GM23248 (cell line): ENCODE data around the gene XRRA1. TPM values are rescaled to one million over a fixed set of nuclear protein-coding genes. Genes with fewer than 3 reads are reported as not detected.
A peak's percentile ranks its signal among the peaks of the same experiment; 100 is the strongest.
"Not testable (repeated sequence)": the region's sequence is repeated elsewhere in the genome, so short reads cannot be mapped to it uniquely, and the experiment has no call there.

ENCODE experiments used
- DNase-seq: peaks from one replicate; pipeline ENCODE4 v3.0.0-alpha.2; 2015
- H2AFZ ChIP-seq: fragments of 200-600 bp; sonication (generic); 2 replicates; pipeline ENCODE4 v1.6.1; 2016; ENCODE audit warnings: antibody characterized with exemption
- H3F3A ChIP-seq: fragments of 200-600 bp; sonication (generic); 2 replicates; pipeline ENCODE4 v1.6.1; 2016; ENCODE audit warnings: mild to moderate bottlenecking, antibody characterized with exemption, mixed run types; ENCODE audit not compliant: insufficient read depth
- H3K27ac ChIP-seq: fragments of 200-600 bp; sonication (generic); 2 replicates; pipeline ENCODE4 v1.5.1; 2016; ENCODE audit warnings: mild to moderate bottlenecking
- H3K27me3 ChIP-seq: fragments of 200-600 bp; sonication (generic); replicated peaks from 2 replicates; pipeline ENCODE4 v1.6.1; 2016; ENCODE audit warnings: mild to moderate bottlenecking; ENCODE audit not compliant: insufficient read depth
- H3K36me3 ChIP-seq: fragments of 200-600 bp; sonication (generic); 2 replicates; pipeline ENCODE4 v1.6.1; 2016; ENCODE audit warnings: low read depth, mild to moderate bottlenecking
- H3K4me1 ChIP-seq: fragments of 200-600 bp; sonication (generic); 2 replicates; pipeline ENCODE4 v1.6.1; 2016; ENCODE audit warnings: mild to moderate bottlenecking; ENCODE audit not compliant: insufficient read depth
- H3K4me2 ChIP-seq: fragments of 200-600 bp; sonication (generic); one replicate; pipeline ENCODE4 v1.6.1; 2016; ENCODE audit warnings: mild to moderate bottlenecking; ENCODE audit not compliant: unreplicated experiment
- H3K4me3 ChIP-seq: fragments of 200-600 bp; sonication (generic); 2 replicates; pipeline ENCODE4 v1.5.1; 2016; ENCODE audit warnings: mild to moderate bottlenecking
- H3K79me2 ChIP-seq: fragments of 200-600 bp; sonication (generic); 2 replicates; pipeline ENCODE4 v1.6.1; 2016; ENCODE audit warnings: mild to moderate bottlenecking; ENCODE audit not compliant: insufficient read depth
- H3K9ac ChIP-seq: fragments of 200-600 bp; sonication (generic); 2 replicates; pipeline ENCODE4 v1.6.1; 2016; ENCODE audit warnings: mild to moderate bottlenecking
- H3K9me2 ChIP-seq: fragments of 200-600 bp; sonication (generic); 2 replicates; pipeline ENCODE4 v1.6.1; 2016; ENCODE audit warnings: mixed run types, mild to moderate bottlenecking, moderate library complexity; ENCODE audit not compliant: insufficient read depth
- H3K9me3 ChIP-seq: fragments of 200-600 bp; sonication (generic); one replicate; pipeline ENCODE4 v1.6.1; 2017; ENCODE audit warnings: low read depth
- H4K20me1 ChIP-seq: fragments of 200-600 bp; sonication (generic); 2 replicates; pipeline ENCODE4 v1.6.0; 2016; ENCODE audit not compliant: insufficient read depth
- EZH2 ChIP-seq: fragments of 200-600 bp; sonication (generic); IDR thresholded peaks from 2 replicates; pipeline ENCODE4 v1.6.1; 2018; ENCODE audit warnings: antibody characterized with exemption, mild to moderate bottlenecking; ENCODE audit not compliant: insufficient read depth, poor library complexity, severe bottlenecking
- EZH2phosphoT487 ChIP-seq: fragments of 200-600 bp; sonication (generic); IDR thresholded peaks from 2 replicates; pipeline ENCODE4 v1.6.1; 2018; ENCODE audit warnings: antibody characterized with exemption, moderate library complexity, mild to moderate bottlenecking, low read depth; ENCODE audit not compliant: insufficient read depth
- WGBS, 2 experiments: methylation state at CpG; one replicate each; pipeline ENCODE4 v1.1.6; 2015 to 2017; ENCODE audit warnings: low lambda C conversion rate in 2 of 2, low coverage in 1 of 2; ENCODE audit errors: missing lambda C conversion rate in 2 of 2; 5-methylcytosine and 5-hydroxymethylcytosine counted together
- in situ Hi-C: fragments of 300-500 bp; cut with MboI; formaldehyde crosslinking; loops from 2 replicates; pipeline ENCODE4 v1.15.0; 2020
- polyA plus RNA-seq: library from polyadenylated mRNA; unstranded; fragments of >200 nt; fragmentation: Nextera tagmentation; extraction: Ambion mirVana; gene quantifications from 2 replicates; pipeline ENCODE4 v1.2.1, GENCODE V29; 2016
- total RNA-seq: library from RNA; depleted of rRNA; stranded (reverse); fragments of >200 nt; shearing (Covaris generic); gene quantifications from 2 replicates; pipeline ENCODE4 v1.2.3, GENCODE V29; 2014; rRNA removed

The XRRA1 gene
- total RNA-seq (1.4 and 3.2 TPM in 2 replicates), polyA plus RNA-seq (7.0 and 7.3 TPM in 2 replicates)

GRCh38 chr11:74948898-74949752 lies at the start of gene XRRA1, which contains the start of gene SPCS2:
Gene XRRA1, minus strand, starts transcription at chr11:74949091. Its CDS starts 8,213 bp downstream, at chr11:74940878.
Gene SPCS2, plus strand, starts transcription at chr11:74949266. Its CDS starts 20 bp downstream, at chr11:74949286.
- no peak for TF ChIP-seq EZH2
- TF ChIP-seq EZH2phosphoT487 = no peak
- Histone ChIP-seq H3K27ac (peak within 1 kb of the TSS; percentile 71), H3K4me1 (peaks cover 26% of the 10 kb centered on the region), H3F3A (peaks cover 15% of the 10 kb centered on the region), H3K36me3 (no peaks in the 10 kb centered on the region), H3K9ac (peak within 1 kb of the TSS; percentile 93), H3K9me2 (no peaks in the 10 kb centered on the region), H3K4me2 (peak within 1 kb of the TSS; percentile 97), H3K27me3 (no peaks in the 10 kb centered on the region), H2AFZ (peak within 1 kb of the TSS; percentile 98), H3K4me3 (peak within 1 kb of the TSS; percentile 97), H3K79me2 (peaks cover 63% of the 10 kb centered on the region), H4K20me1 (no peaks in the 10 kb centered on the region), H3K9me3 (no peaks in the 10 kb centered on the region)
- peak; percentile 100 for DNase-seq
- 1% methylated on average over 62 of the region's 67 CpGs for WGBS, 2 experiments
- in situ Hi-C loops = no loop called here

- H3K27ac ChIP-seq = no peak overlapping the region
- no peaks in the 10 kb centered on the region for H3K27me3 ChIP-seq
- H2AFZ ChIP-seq = no peak overlapping the region
- H3K9me2 ChIP-seq = no peaks in the 10 kb centered on the region
- no peaks in the 10 kb centered on the region; the same call in 1 of the 2 replicates for H3K79me2 ChIP-seq
- no peaks in the 10 kb centered on the region for H3K9me3 ChIP-seq
- H3K36me3 ChIP-seq = no peaks in the 10 kb centered on the region
- no peak for TF ChIP-seq EZH2phosphoT487
- TF ChIP-seq EZH2 = no peak
- WGBS, 2 experiments = 96 to 98% methylated on average over 5 of the region's 5 CpGs
- in situ Hi-C loops = no loop called here
- no peak for DNase-seq
- H4K20me1 ChIP-seq = no peaks in the 10 kb centered on the region
- H3K4me3 ChIP-seq = no peak overlapping the region
- H3K4me1 ChIP-seq = peaks cover 7% of the 10 kb centered on the region; the same call in 1 of the 2 replicates
- H3K9ac ChIP-seq = no peak overlapping the region
- peaks cover 5% of the 10 kb centered on the region; the same call in 1 of the 2 replicates for H3F3A ChIP-seq
- no peak overlapping the region for H3K4me2 ChIP-seq
Observed at GRCh38 chr11:74992852-74993251, 44.0 kb upstream of the XRRA1 start.

GRCh38 chr11:74990941-74991340 lies 42.0 kb upstream of the XRRA1 start:
- no peak for TF ChIP-seq EZH2
- TF ChIP-seq EZH2phosphoT487 = no peak
- no peak for DNase-seq
- WGBS, 2 experiments = 86 to 97% methylated on average over 1 of the region's 1 CpG
- in situ Hi-C loops = no loop called here
- Histone ChIP-seq H3K9me2 (no peaks in the 10 kb centered on the region), H3K79me2 (no peaks in the 10 kb centered on the region; the same call in 1 of the 2 replicates), H3K27ac (no peak overlapping the region), H4K20me1 (no peaks in the 10 kb centered on the region), H3K4me2 (no peak overlapping the region), H3K4me3 (no peak overlapping the region), H3K36me3 (no peaks in the 10 kb centered on the region), H3K9me3 (no peaks in the 10 kb centered on the region), H3K4me1 (peaks cover 7% of the 10 kb centered on the region; the same call in 1 of the 2 replicates), H3K9ac (no peak overlapping the region), H2AFZ (no peak overlapping the region), H3K27me3 (no peaks in the 10 kb centered on the region), H3F3A (peaks cover 17% of the 10 kb centered on the region)

GRCh38 chr11:74990150-74990549 lies 41.3 kb upstream of the XRRA1 start:
- H2AFZ ChIP-seq, H3K79me2 ChIP-seq, H4K20me1 ChIP-seq, H3K36me3 ChIP-seq, H3K4me3 ChIP-seq, H3K9me3 ChIP-seq, H3K9me2 ChIP-seq, H3K4me1 ChIP-seq, H3K27me3 ChIP-seq, H3K9ac ChIP-seq, in situ Hi-C loops, H3K27ac ChIP-seq, DNase-seq, H3K4me2 ChIP-seq: not testable (repeated sequence)
- 98 to 99% methylated on average over 4 of the region's 4 CpGs for WGBS, 2 experiments
- peaks cover 20% of the 10 kb centered on the region for H3F3A ChIP-seq
